BE2C (cell line): ENCODE measurements around the gene TNS2.

ENCODE experiments used
- DNase-seq: peaks from one replicate; pipeline ENCODE4 v3.0.0-alpha.2; 2020
- H3K27me3 ChIP-seq: fragments of 250-450 bp; sonication (Bioruptor Pico); 2 replicates; pipeline ENCODE4 v1.5.1; 2020; ENCODE audit warnings: mild to moderate bottlenecking
- H3K36me3 ChIP-seq: fragments of 250-450 bp; sonication (Bioruptor Pico); 2 replicates; pipeline ENCODE4 v1.5.1; 2020; ENCODE audit warnings: mild to moderate bottlenecking
- H3K4me1 ChIP-seq: fragments of 250-450 bp; sonication (Bioruptor Pico); 2 replicates; pipeline ENCODE4 v1.5.1; 2020
- H3K4me3 ChIP-seq: 2 replicates; pipeline ENCODE4 v1.5.1; 2011; ENCODE audit warnings: low read depth, low read length
- H3K9me3 ChIP-seq: fragments of 250-450 bp; sonication (Bioruptor Pico); 2 replicates; pipeline ENCODE4 v1.5.1; 2020
- TF ChIP-seq, protein P1 (sequence below): IDR thresholded peaks from 2 replicates; pipeline ENCODE4 v1.5.1; 2012; ENCODE audit warnings: mild to moderate bottlenecking, low read depth, low read length

Gene TNS2

DNA sequence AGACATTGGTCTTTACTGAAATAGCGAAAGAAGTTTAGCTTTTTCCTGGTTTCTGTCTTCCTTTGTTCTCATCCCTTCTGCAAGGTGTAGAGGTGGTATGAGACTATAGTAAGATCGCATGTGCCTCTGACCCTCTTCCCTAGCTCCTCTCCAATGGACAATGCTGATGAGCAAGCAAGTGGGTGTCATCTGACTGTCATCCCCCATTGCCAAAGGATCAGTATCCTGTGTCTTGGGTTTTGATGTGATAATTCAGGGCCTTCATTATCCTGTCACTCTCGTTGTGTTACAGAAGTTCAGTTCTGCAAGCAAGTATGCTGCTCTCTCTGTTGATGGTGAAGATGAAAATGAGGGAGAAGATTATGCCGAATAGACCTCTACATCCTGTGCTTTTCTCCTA is 10.0 kb upstream of the TNS2 start:
- peaks cover 64% of the 10 kb centered on the region for H3K36me3 ChIP-seq

DNA sequence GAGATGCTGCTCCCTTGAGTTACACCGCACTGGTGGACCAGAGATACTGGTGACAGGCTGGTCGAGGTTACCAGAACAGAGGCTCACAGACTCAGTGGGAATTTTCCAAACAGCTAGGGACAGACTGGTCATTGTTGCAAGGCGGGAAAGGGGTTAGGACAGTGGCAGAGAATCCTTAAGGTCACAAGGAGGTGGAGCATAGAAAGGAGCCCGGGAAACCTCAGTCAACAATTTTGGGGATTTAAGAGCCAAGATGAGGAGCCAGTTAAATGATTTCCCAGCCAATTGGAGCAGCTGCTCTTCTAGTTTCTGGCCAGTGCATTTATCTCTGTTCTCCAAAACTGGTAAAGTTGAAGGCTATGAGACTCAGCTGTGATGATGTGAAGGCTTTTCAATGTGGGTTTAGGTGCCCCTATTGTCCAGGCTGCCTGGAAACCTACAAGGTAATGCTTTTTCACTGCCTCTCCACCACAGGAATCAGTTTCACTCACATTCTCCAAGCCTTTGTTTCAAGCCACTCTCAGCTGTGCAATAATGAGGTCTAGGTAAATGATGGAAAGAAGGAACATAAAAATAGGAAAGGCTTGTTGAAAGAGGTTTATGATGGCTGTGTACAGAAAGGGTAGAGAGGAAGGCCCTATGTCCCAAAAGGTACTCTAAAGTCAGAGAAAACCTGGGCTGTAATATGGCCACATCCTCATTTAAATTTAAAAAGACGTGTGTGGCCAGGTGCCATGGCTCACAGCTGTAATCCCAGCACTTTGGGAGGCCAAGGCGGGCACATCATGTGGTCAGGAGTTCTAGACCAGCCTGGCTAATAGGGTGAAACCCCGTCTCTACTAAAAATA is 7.0 kb upstream of the TNS2 start:
- TF ChIP-seq, protein P1, sequence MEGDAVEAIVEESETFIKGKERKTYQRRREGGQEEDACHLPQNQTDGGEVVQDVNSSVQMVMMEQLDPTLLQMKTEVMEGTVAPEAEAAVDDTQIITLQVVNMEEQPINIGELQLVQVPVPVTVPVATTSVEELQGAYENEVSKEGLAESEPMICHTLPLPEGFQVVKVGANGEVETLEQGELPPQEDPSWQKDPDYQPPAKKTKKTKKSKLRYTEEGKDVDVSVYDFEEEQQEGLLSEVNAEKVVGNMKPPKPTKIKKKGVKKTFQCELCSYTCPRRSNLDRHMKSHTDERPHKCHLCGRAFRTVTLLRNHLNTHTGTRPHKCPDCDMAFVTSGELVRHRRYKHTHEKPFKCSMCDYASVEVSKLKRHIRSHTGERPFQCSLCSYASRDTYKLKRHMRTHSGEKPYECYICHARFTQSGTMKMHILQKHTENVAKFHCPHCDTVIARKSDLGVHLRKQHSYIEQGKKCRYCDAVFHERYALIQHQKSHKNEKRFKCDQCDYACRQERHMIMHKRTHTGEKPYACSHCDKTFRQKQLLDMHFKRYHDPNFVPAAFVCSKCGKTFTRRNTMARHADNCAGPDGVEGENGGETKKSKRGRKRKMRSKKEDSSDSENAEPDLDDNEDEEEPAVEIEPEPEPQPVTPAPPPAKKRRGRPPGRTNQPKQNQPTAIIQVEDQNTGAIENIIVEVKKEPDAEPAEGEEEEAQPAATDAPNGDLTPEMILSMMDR, result no peak
- no peak overlapping the region for H3K4me3 ChIP-seq
- no peaks in the 10 kb centered on the region for H3K9me3 ChIP-seq
- no peaks in the 10 kb centered on the region for H3K27me3 ChIP-seq
- no peak for DNase-seq
- peaks cover 3% of the 10 kb centered on the region for H3K4me1 ChIP-seq
- peaks cover 36% of the 10 kb centered on the region for H3K36me3 ChIP-seq

More for the DNA sequence above, 10.0 kb upstream of the TNS2 start:
- Histone ChIP-seq H3K4me3 (no peak overlapping the region), H3K27me3 (no peaks in the 10 kb centered on the region), H3K4me1 (no peaks in the 10 kb centered on the region), H3K9me3 (no peaks in the 10 kb centered on the region)
- DNase-seq, result no peak
- TF ChIP-seq, protein P1, result no peak

DNA sequence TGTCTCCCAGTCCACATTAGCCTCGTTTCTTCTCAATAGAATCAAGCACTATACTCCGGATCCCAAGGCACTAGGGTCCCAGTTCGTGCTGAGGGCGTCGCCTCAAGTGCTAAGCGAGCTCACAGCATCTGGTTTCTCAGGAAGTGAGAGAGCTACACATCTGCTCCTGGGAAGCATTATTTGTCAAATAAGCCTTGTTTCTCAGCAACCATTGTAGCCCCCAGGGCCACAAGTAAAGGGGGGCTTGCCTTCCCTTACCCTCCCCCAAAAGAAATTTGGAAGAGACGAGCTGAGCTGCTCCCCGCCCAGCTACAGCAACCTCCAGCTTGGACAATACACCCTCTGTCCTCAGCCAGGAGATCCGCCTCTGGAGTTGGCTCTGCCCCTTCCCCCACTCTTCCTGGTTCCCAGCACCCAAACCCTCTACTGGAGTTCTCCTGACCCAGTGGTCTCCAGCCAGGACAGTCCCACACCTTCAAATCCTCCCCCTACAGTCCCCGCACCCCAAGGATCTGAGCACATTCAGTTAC is 5.7 kb upstream of the TNS2 start:
- H3K27me3 ChIP-seq, result no peaks in the 10 kb centered on the region
- no peaks in the 10 kb centered on the region for H3K9me3 ChIP-seq
- DNase-seq, result no peak
- H3K36me3 ChIP-seq, result peaks cover 23% of the 10 kb centered on the region
- H3K4me1 ChIP-seq, result peaks cover 15% of the 10 kb centered on the region
- TF ChIP-seq, protein P1, result no peak
- H3K4me3 ChIP-seq, result no peak overlapping the region

DNA sequence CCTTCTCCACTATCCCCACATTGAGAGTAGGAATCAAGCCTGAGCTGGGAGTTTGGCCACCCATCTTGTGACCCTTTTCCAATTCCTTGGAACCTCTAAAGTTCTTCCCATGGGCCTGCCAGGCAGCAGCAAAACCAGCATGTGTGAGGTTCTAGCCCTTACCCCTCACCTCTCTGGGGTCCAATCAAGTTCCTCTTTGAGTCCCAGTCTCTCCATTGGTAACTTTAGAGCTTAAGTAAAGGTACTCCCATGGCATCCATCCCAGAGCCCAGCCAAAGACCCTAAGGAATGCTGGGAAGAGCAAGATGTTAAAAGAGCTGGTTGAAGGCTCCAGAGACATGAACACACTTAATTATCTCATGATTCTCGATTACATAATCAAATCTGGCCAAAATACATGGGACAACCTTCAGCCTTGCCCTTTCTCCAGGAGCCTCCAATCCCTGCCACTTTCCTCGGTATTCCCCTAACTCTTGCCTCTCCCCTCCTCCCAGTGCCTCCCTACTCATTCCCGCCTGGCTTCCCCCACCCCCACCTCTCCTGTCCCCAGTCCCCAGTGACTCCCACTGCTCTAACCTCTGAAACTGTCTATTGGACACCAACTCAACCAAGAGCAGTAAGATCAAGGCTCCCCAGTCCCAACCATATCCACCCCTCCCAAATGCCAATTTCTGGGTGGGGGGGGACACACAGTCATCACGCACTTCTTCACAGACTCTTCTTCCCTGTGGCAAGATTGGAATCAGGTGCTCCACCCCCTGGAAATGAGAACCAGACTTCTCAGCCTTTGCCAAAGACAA is 4.8 kb upstream of the TNS2 start:
- DNase-seq, result no peak
- Histone ChIP-seq H3K4me3 (no peak overlapping the region), H3K36me3 (peaks cover 13% of the 10 kb centered on the region), H3K4me1 (peaks cover 23% of the 10 kb centered on the region), H3K27me3 (no peaks in the 10 kb centered on the region), H3K9me3 (no peaks in the 10 kb centered on the region)
- TF ChIP-seq, protein P1, result no peak

DNA sequence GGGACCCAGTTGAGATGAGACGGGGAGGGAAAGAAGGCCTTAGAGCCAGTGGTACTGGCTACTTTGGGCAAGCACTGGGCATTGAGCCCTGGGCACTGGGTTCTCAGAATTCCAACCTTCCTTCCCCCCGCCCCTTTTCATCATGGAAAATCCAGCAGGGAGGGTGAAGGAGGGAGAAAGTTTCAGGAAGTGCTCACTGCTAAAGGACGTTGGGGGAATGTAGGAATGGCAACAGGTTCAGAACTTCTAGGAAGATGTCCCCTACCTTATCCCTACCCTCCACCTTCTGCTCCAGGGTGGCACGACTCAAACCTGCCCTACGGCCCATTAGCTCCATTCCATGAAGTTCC is 4.2 kb upstream of the TNS2 start:
- Histone ChIP-seq H3K9me3 (no peaks in the 10 kb centered on the region), H3K36me3 (peaks cover 10% of the 10 kb centered on the region; the same call in 1 of the 2 replicates), H3K27me3 (no peaks in the 10 kb centered on the region), H3K4me3 (no peak overlapping the region), H3K4me1 (peaks cover 28% of the 10 kb centered on the region)
- TF ChIP-seq, protein P1, result no peak
- no peak for DNase-seq
